GM12864 (cell line): ENCODE data around the gene ASPG.

ENCODE experiments used
- DNase-seq: peaks from one replicate; pipeline ENCODE4 v3.0.0-alpha.2; 2011; ENCODE audit warnings: low read depth
- H3K4me3 ChIP-seq: 2 replicates; pipeline ENCODE4 v1.5.1; 2011; ENCODE audit warnings: mild to moderate bottlenecking, low read depth, low read length, control low read depth
- TF ChIP-seq, protein P1 (sequence below): IDR thresholded peaks from 2 replicates; pipeline ENCODE4 v1.5.1; 2011; ENCODE audit warnings: low read depth, mild to moderate bottlenecking, moderate library complexity, low read length, control low read depth, inconsistent platforms; ENCODE audit errors: missing control alignments

Gene ASPG

DNA sequence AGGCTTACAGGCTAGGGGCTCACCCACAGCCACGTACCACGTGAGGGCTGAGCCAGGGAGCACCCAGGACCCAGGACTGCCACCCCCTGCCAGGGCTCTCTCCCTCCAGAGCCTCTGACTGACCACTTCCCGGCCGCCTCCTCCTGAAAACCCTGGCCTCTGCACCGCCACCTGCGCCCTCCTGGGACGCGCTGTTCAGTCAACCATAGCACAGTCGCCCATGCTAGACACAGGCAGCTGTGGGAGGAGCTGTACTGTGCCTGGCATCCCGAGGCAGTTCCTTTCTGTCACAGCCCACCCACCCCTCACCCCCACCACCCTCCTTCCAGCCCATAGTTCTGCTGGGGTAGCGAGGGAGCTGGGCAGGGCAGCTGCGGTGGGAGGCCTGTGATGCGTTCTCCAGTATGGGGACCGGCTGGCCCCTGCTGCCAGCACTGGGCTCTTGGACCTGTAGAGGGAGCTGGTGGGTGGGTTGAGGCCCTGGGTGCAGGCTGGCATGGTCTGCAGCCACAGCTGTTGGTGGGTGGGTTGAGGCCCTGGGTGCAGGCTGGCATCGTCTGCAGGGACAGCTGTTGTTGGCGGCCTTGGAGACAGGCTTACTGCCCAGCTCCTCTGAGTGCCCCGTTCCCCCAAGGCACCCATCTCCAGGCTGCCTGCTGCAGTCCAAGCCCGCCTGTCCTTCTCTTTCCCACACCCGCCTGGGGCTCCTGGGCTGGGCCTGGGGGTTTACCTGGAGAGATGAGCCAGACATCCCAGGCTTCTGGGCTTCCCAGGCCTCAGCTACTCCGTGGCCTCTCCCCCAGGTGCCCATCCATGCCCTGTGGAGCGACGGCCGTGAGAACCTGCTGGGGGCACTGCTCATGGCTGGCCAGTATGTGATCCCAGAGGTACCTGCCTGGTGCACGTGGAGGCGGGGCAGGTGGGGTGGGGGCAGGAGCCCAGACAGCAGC, 11.5 kb downstream of the ASPG start:
- DNase-seq, result no peak
- TF ChIP-seq, protein P1, sequence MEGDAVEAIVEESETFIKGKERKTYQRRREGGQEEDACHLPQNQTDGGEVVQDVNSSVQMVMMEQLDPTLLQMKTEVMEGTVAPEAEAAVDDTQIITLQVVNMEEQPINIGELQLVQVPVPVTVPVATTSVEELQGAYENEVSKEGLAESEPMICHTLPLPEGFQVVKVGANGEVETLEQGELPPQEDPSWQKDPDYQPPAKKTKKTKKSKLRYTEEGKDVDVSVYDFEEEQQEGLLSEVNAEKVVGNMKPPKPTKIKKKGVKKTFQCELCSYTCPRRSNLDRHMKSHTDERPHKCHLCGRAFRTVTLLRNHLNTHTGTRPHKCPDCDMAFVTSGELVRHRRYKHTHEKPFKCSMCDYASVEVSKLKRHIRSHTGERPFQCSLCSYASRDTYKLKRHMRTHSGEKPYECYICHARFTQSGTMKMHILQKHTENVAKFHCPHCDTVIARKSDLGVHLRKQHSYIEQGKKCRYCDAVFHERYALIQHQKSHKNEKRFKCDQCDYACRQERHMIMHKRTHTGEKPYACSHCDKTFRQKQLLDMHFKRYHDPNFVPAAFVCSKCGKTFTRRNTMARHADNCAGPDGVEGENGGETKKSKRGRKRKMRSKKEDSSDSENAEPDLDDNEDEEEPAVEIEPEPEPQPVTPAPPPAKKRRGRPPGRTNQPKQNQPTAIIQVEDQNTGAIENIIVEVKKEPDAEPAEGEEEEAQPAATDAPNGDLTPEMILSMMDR, result no peak
- no peak overlapping the region for H3K4me3 ChIP-seq

DNA sequence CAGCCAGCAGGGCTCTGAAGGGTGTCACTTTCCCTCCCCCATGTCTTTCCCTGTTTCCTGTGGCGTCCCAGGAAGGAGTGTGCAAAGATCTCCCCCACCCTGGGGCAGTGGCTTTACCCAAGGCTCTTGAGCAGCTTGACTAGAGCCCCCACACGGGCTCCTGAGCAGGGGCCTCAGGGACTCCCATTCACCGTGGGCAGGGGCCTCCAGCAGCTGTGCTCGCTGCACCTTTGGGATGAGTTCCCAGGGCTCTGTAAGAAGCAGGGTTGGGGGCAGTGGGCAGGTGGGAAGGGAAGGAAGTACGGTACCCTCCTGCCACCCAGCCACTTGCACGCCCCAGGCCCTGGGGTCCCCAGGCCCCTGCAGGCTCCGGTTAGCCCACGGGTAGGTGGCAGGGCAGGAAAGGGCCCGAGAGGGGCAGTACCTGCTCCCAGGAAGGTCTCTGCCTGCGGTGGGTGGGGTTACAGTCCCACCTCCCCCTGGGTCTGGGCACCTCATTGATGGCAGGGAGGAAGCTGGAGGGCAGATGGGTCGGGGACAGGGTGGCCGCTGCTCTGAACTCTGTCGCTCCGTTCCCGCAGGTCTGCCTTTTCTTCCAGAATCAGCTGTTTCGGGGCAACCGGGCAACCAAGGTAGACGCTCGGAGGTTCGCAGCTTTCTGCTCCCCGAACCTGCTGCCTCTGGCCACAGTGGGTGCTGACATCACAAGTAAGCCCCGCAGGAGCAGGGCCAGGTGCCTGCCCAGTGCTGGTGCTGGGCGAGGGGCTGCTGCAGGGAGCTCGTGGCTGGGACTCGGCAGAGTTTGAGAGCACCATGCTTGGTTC, 13.0 kb downstream of the ASPG start:
- no peak for DNase-seq
- TF ChIP-seq, protein P1, result no peak
- no peak overlapping the region for H3K4me3 ChIP-seq

DNA sequence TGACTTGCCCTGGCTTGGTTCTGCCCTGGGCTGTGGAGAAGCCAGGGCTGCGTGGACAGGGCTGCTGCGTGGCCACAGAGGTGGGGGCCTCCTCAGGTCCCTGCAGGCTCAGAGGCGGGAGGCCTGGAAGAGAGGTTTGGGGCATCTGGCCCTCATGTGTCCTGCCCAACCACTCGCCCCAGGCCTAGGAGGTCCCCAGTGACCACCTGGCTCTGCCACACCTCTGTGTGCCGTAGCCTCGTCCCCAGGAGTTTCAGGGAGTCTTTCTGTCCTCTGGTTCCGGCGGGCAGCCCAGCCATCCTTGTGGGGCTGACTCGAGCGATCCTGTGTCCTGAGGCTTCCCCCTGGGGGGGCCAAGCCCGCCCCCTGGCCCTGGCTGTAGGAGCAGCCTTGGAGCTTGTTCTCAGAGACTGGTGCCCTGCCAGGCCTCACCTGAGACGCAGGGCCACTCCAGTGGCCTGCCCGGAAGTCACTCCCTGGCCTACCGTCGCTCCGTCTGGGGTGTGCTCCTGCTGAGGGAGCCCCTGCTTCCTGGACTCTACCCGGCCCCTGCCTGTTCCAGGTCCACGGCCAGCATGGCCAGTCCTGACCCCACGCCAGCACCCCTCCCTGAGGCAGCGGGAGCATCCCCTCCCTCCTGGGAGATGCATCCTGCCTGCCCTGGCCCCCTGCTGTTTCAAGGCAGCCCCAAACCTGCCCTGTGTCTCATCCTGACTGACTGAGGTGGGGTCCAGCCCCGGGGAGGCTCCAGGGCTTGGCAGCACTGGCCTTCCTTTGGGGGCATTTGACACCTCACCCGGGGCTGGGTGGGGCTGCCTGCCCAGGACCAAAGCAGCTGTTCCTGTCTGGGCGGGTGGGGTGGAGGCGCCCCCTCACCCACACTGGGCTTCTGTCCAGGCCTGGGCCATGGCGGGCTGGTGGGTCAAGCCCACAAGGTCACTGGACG, 13.9 kb downstream of the ASPG start:
- TF ChIP-seq, protein P1, result no peak
- no peak for DNase-seq
- H3K4me3 ChIP-seq, result no peak overlapping the region

DNA sequence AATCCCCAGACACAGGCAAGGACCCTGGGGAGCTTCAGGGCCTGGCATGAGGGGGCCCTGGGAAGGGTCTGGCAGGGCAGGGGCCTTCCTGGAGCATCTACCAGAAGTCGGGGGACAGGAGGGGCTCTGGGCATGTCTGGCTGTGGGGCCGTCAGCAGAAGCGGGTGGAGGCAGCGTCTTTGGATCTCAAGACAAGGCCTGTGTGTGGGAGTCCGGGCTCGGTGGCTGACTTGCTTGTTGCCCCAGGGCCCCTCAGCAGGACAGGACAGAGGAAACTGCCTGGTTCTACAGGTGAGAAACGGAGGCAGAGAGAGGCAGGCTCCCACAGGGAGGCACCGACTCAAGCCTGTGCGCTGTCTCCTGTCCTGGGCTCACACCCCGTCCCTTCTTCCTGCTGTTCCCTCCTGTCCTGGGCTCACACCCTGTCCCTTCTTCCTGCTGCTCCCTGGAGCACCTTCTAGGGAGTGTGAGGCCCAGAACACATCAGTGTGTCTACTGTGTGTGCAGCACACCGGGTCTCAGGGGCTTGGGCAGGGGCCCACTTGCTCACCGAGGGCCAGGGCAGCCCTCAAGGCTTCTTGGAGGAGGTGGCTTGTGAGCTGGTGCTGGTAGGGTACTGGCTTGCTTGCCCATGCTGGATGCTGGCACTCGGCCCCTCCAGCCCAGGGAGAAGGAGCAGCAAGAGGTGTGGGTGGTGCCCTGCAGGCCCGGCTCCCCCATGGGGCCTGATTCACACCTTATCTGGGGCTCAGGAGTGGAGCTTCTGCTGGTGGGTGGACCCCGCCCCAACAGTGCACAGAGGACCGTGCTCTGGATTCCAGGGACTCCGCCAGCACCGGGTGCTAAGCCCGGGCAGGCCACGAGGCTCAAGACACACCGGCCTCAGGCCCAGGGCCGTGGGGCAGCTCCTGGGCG, 14.9 kb downstream of the ASPG start:
- no peak overlapping the region for H3K4me3 ChIP-seq
- DNase-seq, result no peak
- TF ChIP-seq, protein P1, result no peak

DNA sequence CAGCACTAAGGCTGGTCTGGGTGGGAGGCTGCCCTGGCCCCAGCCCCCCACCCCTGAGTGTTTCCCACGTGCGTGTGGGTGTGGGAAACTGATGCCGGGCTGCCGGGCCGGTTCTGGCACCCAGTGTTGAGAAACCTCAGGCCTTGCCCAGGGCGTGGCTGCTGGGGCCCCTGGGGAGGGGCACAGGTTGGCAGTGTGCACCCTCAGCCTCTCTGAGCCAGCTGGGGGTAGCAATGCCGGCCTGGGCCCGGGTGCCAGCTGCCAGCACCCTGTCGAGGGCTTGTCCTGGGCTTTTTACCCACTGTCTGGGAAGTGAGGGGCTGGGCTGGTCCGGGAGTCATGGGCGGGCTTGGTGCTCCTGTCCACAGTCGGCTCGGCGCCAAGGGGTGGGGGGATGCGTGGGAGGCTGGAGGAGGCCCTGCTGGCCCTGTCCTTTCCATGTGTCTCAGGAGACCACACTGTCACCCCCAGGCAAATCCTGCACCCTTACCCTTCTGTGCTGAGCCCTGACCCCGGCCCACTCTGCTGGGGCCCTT, 15.7 kb downstream of the ASPG start:
- no peak for DNase-seq
- H3K4me3 ChIP-seq, result no peak overlapping the region
- TF ChIP-seq, protein P1, result no peak
